ENCODE measurements around the gene SYCP1.
"Not testable (repeated sequence)": the region's sequence is repeated elsewhere in the genome, so short reads cannot be mapped to it uniquely, and the experiment has no call there.

- not testable (repeated sequence) for TF ChIP-seq SUZ12 (IDR thresholded peaks at IDR 0.05; ENCODE audit: extremely low read depth, insufficient read depth, insufficient read length); YY1 (IDR thresholded peaks at IDR 0.05; ENCODE audit: insufficient read depth, insufficient read length); ZNF274 (IDR thresholded peaks at IDR 0.05; ENCODE audit: low read depth, low read length)
These were observed 24.6 kb upstream of the SYCP1 start for GRCh38 chr1:114830075-114830474.
